Keratinocyte (primary cell): Measurements from ENCODE around the gene METAP1D. TPM values are rescaled to one million over a fixed set of nuclear protein-coding genes. Genes with fewer than 3 reads are reported as not detected.

ENCODE experiments used
- DNase-seq: peaks from one replicate; pipeline ENCODE4 v3.0.0-alpha.2; 2011; ENCODE audit warnings: low read depth, missing footprints, low spot score
- FAIRE-seq: peaks from 2 replicates; lab custom pipeline; 2011; peaks lifted over from hg19 to GRCh38; lab: Jason Lieb, UNC
- H2AFZ ChIP-seq: 2 replicates; pipeline ENCODE4 v1.6.0; 2012; ENCODE audit warnings: low read length, control low read depth, inconsistent platforms; ENCODE audit not compliant: control insufficient read depth
- H3K27ac ChIP-seq: 2 replicates; pipeline ENCODE4 v1.5.1; 2011; ENCODE audit warnings: low read length; ENCODE audit not compliant: control insufficient read depth, insufficient read depth
- H3K27me3 ChIP-seq: 3 replicates; pipeline ENCODE4 v1.6.0; 2011; ENCODE audit warnings: low read length; ENCODE audit not compliant: control insufficient read depth, insufficient read depth; ENCODE audit errors: extremely low read depth
- H3K36me3 ChIP-seq, 2 experiments: 2 replicates in 1 of 2; 3 replicates in 1 of 2; pipeline ENCODE4 v1.5.1; 2011; ENCODE audit warnings: low read length in 2 of 2, mild to moderate bottlenecking in 1 of 2; ENCODE audit not compliant: control insufficient read depth in 2 of 2, insufficient read depth in 2 of 2; ENCODE audit errors: extremely low read depth in 1 of 2
- H3K4me1 ChIP-seq: 3 replicates; pipeline ENCODE4 v1.5.1; 2011; ENCODE audit warnings: low read length; ENCODE audit not compliant: control insufficient read depth, insufficient read depth; ENCODE audit errors: extremely low read depth
- H3K4me2 ChIP-seq: 3 replicates; pipeline ENCODE4 v1.6.0; 2011; ENCODE audit warnings: low read depth, low read length; ENCODE audit not compliant: control insufficient read depth, insufficient read depth; ENCODE audit errors: extremely low read depth
- H3K4me3 ChIP-seq, 3 experiments: fragments of 200-600 bp in 1 of 3; sonication (generic) in 1 of 3; 2 replicates in 2 of 3; 3 replicates in 1 of 3; pipeline ENCODE4 v1.5.1; 2011 to 2016; ENCODE audit warnings: low read length in 3 of 3, mild to moderate bottlenecking in 3 of 3, control low read depth in 2 of 3, inconsistent platforms in 1 of 3, low read depth in 1 of 3, mixed read lengths in 1 of 3, mixed run types in 1 of 3, moderate library complexity in 1 of 3; ENCODE audit not compliant: control insufficient read depth in 2 of 3, insufficient read depth in 2 of 3; ENCODE audit errors: extremely low read depth in 1 of 3
- H3K79me2 ChIP-seq: 2 replicates; pipeline ENCODE4 v1.6.0; 2012; ENCODE audit warnings: low read length; ENCODE audit not compliant: control insufficient read depth, insufficient read depth
- H3K9ac ChIP-seq: 3 replicates; pipeline ENCODE4 v1.6.0; 2011; ENCODE audit warnings: low read length; ENCODE audit not compliant: control insufficient read depth, insufficient read depth; ENCODE audit errors: extremely low read depth
- H3K9me1 ChIP-seq: 3 replicates; pipeline ENCODE4 v1.6.0; 2011; ENCODE audit warnings: low read length; ENCODE audit not compliant: control insufficient read depth, insufficient read depth; ENCODE audit errors: extremely low read depth
- H3K9me3 ChIP-seq: 2 replicates; pipeline ENCODE4 v1.5.1; 2012; ENCODE audit warnings: low read depth, low read length; ENCODE audit not compliant: control insufficient read depth
- H4K20me1 ChIP-seq: 3 replicates; pipeline ENCODE4 v1.6.0; 2011; ENCODE audit warnings: low read length; ENCODE audit not compliant: control insufficient read depth, insufficient read depth; ENCODE audit errors: extremely low read depth
- CTCF ChIP-seq, 3 experiments: IDR thresholded peaks in 1 of 3; conservative IDR thresholded peaks in 1 of 3; optimal IDR thresholded peaks in 1 of 3; 2 replicates in 2 of 3; 3 replicates in 1 of 3; pipeline versions ENCODE3 to v1.5.1; 2011; ENCODE audit warnings: low read length in 3 of 3, mild to moderate bottlenecking in 3 of 3, moderate library complexity in 2 of 3, control low read depth in 1 of 3, inconsistent platforms in 1 of 3; ENCODE audit not compliant: insufficient read depth in 2 of 3; ENCODE audit errors: extremely low read depth in 1 of 3
- EZH2 ChIP-seq: IDR thresholded peaks from one replicate; pipeline ENCODE4 v1.6.1; 2012; ENCODE audit warnings: inconsistent platforms, mild to moderate bottlenecking, low read length, moderate library complexity
- dilution Hi-C: fragments of 300-500 bp; cut with MboI; formaldehyde crosslinking; loops from one replicate; pipeline ENCODE4 v1.7.0; 2020; ENCODE audit warnings: low sequenced_read_pairs; ENCODE audit not compliant: extremely low pct_ligation_motif_present
- polyA plus RNA-seq, 5 experiments: library from polyadenylated mRNA; depleted of rRNA in 3 of 5; stranded (reverse) in 3 of 5; stranded (forward) in 1 of 5; unstranded in 1 of 5; fragments of >200 nt; gene quantifications; 1 replicate in 1 of 5; 2 replicates in 3 of 5; 3 replicates in 1 of 5; pipeline versions ENCODE4 v1.2.1 to v1.2.3, GENCODE V29; 2011 to 2012; ENCODE audit warnings: missing spikeins in 2 of 5, low read depth in 1 of 5, low replicate concordance in 1 of 5

METAP1D gene
- polyA plus RNA-seq, 1 donor (not counting 4 experiments of a cell fraction or from before 2014, with no cell fraction given), result 5.1 TPM

DNA sequence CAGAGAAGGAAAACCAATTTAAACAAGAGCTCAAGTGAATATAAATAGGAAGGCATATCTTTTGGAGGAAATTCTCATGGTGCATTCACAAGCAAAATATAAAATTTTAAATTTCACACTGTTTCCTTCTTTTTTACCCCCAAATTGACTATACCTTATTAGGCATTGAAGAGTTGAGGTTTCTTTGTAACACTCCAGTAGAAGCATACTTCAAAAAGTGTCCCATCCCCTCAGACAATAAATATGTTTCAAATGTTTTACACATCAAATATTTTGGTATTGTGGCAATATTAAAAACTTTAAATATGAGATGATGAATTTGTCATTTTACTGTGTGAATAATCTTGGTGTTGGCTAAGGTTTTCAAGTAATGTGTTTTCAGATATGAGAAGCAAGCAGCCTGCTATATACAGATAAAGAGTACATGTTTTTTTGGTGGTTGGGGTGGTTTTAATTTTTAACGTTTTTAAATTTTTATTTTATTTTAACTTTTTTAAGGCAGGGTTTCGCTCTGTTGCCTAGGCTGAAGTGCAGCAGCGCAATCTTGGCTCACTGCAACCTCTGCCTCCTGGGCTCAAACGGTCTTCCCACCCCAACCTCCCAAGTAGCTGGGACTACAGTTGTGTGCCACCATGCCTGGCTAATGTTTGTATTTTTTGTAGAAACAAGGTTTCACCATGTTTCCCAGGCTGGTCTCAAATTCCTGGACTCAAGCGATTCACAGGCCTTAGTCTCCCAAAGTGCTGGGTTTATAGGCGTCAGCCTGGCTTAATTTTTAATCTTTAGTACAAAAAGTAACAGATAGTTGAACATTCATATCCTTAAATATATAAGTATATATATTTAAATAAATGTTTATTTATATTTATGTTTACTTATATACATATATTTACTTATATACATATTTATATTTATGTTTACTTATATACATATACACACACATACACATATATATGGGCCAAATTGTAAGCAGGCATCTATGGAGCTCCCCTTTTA, 49.1 kb downstream of the METAP1D start:
- TF ChIP-seq CTCF (optimal IDR thresholded peaks at IDR 0.05 in 1 of 3, IDR thresholded peaks at IDR 0.05 in 1 of 3, conservative IDR thresholded peaks at IDR 0.05 in 1 of 3; ENCODE audit: extremely low read depth in 1 of 3, insufficient read depth in 2 of 3, low read length in 3 of 3), result no peak
- no peak for TF ChIP-seq EZH2
- no peaks in the 10 kb centered on the region for H3K79me2 ChIP-seq
- FAIRE-seq (no peak), DNase-seq (no peak)
- no peaks in the 10 kb centered on the region for H4K20me1 ChIP-seq
- no peaks in the 10 kb centered on the region for H3K9me3 ChIP-seq
- H3K4me3 ChIP-seq, result no peak overlapping the region
- H3K9me1 ChIP-seq, result no peaks in the 10 kb centered on the region
- no peak overlapping the region for H3K27ac ChIP-seq
- no peaks in the 10 kb centered on the region for H3K4me1 ChIP-seq
- no peak overlapping the region for H3K9ac ChIP-seq
- no peaks in the 10 kb centered on the region for H3K27me3 ChIP-seq
- dilution Hi-C loops, result no loop called here
- no peak overlapping the region for H3K4me2 ChIP-seq
- H2AFZ ChIP-seq, result no peak overlapping the region
- H3K36me3 ChIP-seq, result no peaks in the 10 kb centered on the region

DNA sequence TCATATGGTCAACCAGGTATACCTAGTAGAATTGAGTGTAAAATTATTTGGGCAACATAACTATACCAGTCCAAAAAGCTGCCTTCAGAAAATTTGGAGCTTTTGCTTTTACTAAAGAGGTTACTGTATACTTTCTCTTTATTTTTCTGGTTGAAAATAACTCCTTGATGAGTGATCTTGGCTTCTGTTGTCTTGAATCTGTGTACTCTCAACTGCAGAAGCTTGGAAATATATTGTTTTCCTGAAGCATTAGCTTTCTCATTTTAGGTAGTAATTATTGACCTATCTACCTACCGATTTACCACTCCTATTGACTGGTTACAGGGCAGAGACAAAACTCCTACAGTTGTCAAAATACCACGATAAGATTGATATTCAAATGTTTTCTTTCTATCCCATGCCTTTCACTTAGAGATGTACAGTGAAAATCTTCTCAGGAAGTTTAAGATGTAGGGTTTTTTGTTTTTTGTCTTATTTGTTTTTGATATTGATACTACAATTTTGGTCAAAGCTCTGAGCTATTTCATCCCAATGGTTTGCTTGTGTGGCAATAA, 49.9 kb downstream of the METAP1D start:
- FAIRE-seq, result no peak
- Histone ChIP-seq H3K9ac (no peak overlapping the region), H3K36me3 (no peaks in the 10 kb centered on the region), H3K4me3 (no peak overlapping the region), H3K9me1 (no peaks in the 10 kb centered on the region), H2AFZ (no peak overlapping the region), H3K79me2 (no peaks in the 10 kb centered on the region), H3K4me1 (no peaks in the 10 kb centered on the region), H3K4me2 (no peak overlapping the region), H4K20me1 (no peaks in the 10 kb centered on the region), H3K27ac (no peak overlapping the region), H3K9me3 (no peaks in the 10 kb centered on the region), H3K27me3 (no peaks in the 10 kb centered on the region)
- no peak for TF ChIP-seq EZH2
- no peak for TF ChIP-seq CTCF (optimal IDR thresholded peaks at IDR 0.05 in 1 of 3, IDR thresholded peaks at IDR 0.05 in 1 of 3, conservative IDR thresholded peaks at IDR 0.05 in 1 of 3; ENCODE audit: extremely low read depth in 1 of 3, insufficient read depth in 2 of 3, low read length in 3 of 3)
- no peak for DNase-seq
- dilution Hi-C loops, result no loop called here
